Measurements from ENCODE around the gene SBF1.

DNA sequence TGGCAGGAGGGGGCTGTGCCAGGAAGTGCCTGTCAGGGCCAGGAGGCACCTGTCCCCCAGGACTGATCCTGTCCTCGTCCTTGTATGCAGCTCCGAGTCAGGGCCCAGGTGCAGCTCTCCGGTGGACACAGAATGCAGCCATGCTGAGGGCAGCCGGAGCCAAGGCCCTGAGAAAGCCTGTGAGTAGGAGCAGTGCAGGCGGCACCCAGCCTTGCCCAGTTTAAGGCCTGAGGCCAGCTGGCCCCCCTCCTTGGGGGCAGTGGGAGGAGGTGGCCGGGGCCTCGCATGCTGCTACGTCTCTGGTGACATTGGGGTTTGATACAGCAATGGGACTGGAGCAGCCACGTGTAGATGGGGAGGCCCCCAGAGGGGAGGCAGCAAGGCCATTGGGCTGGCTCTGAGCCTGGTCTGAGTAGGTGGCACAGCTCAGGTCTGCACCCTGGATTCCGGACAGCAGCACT, 34.9 kb downstream of the SBF1 start:
- TF ChIP-seq, protein P1, sequence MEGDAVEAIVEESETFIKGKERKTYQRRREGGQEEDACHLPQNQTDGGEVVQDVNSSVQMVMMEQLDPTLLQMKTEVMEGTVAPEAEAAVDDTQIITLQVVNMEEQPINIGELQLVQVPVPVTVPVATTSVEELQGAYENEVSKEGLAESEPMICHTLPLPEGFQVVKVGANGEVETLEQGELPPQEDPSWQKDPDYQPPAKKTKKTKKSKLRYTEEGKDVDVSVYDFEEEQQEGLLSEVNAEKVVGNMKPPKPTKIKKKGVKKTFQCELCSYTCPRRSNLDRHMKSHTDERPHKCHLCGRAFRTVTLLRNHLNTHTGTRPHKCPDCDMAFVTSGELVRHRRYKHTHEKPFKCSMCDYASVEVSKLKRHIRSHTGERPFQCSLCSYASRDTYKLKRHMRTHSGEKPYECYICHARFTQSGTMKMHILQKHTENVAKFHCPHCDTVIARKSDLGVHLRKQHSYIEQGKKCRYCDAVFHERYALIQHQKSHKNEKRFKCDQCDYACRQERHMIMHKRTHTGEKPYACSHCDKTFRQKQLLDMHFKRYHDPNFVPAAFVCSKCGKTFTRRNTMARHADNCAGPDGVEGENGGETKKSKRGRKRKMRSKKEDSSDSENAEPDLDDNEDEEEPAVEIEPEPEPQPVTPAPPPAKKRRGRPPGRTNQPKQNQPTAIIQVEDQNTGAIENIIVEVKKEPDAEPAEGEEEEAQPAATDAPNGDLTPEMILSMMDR (IDR thresholded peaks at IDR 0.05): no peak
- TF ChIP-seq POLR2A (IDR thresholded peaks at IDR 0.05) (no peak), EP300 (IDR thresholded peaks at IDR 0.05) (no peak)

All from ovary (tissue), 3 donors.